Astrocyte (in vitro differentiated cells and primary cell): ENCODE results near the gene APOBEC3G.
"Not testable (repeated sequence)": the region's sequence is repeated elsewhere in the genome, so short reads cannot be mapped to it uniquely, and the experiment has no call there.

ENCODE experiments used
- EZH2 ChIP-seq: IDR thresholded peaks from 2 replicates; pipeline ENCODE4 v1.6.1; 2012; ENCODE audit warnings: mild to moderate bottlenecking, low read length, inconsistent platforms; ENCODE audit not compliant: insufficient read depth
- TF ChIP-seq, protein P1 (sequence below): IDR thresholded peaks from 2 replicates; pipeline ENCODE4 v1.5.1; 2011; ENCODE audit warnings: low read depth, mild to moderate bottlenecking, inconsistent platforms, low read length, moderate library complexity; ENCODE audit not compliant: insufficient read depth

DNA sequence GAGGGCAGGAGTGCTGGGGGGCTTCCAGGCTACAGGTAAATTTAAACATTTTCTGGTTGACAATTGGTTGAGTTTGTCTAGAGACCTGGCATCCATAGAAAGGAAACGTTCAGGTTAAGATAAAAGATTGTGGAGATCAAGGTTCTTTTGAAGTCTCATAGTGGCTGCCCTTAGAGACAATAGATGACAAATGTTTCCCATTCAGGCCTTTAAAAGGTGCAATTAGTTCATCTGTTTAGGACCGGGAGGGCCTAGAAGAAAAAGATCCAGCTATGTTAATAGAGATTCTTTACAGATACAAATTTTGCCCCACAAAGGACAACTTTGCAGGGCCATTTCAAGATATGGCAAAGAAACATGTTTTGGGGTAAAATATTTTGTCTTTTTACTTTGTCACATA is 40.0 kb upstream of the APOBEC3G start:
- TF ChIP-seq, protein P1, sequence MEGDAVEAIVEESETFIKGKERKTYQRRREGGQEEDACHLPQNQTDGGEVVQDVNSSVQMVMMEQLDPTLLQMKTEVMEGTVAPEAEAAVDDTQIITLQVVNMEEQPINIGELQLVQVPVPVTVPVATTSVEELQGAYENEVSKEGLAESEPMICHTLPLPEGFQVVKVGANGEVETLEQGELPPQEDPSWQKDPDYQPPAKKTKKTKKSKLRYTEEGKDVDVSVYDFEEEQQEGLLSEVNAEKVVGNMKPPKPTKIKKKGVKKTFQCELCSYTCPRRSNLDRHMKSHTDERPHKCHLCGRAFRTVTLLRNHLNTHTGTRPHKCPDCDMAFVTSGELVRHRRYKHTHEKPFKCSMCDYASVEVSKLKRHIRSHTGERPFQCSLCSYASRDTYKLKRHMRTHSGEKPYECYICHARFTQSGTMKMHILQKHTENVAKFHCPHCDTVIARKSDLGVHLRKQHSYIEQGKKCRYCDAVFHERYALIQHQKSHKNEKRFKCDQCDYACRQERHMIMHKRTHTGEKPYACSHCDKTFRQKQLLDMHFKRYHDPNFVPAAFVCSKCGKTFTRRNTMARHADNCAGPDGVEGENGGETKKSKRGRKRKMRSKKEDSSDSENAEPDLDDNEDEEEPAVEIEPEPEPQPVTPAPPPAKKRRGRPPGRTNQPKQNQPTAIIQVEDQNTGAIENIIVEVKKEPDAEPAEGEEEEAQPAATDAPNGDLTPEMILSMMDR, result not testable (repeated sequence)
- not testable (repeated sequence) for TF ChIP-seq EZH2
